GM20000 (cell line): ENCODE results near the gene ADARB2.
"Not testable (repeated sequence)": the region's sequence is repeated elsewhere in the genome, so short reads cannot be mapped to it uniquely, and the experiment has no call there.

Experiments used
- DNase-seq: peaks from one replicate; pipeline ENCODE4 v3.0.0; 2012; ENCODE audit warnings: low spot score
- CTCF ChIP-seq: IDR thresholded peaks from 2 replicates; pipeline ENCODE4 v1.5.1; 2012; ENCODE audit warnings: mild to moderate bottlenecking, control low read depth; ENCODE audit errors: extremely low read depth, missing control alignments

The ADARB2 gene

GRCh38 chr10:1626835-1627234, 110.5 kb downstream of the ADARB2 start:
- no peak for TF ChIP-seq CTCF
- no peak for DNase-seq

GRCh38 chr10:1626410-1626809, 110.9 kb downstream of the ADARB2 start:
- TF ChIP-seq CTCF = no peak
- DNase-seq = no peak

- TF ChIP-seq CTCF = no peak
- DNase-seq = no peak
These were observed 111.6 kb downstream of the ADARB2 start for GRCh38 chr10:1625731-1626130.

GRCh38 chr10:1625079-1625478, 112.2 kb downstream of the ADARB2 start:
- TF ChIP-seq CTCF = no peak
- DNase-seq = no peak

- no peak for TF ChIP-seq CTCF
- DNase-seq = no peak
These were observed 113.1 kb downstream of the ADARB2 start for GRCh38 chr10:1624240-1624639.

GRCh38 chr10:1620803-1621202, 116.5 kb downstream of the ADARB2 start:
- no peak for TF ChIP-seq CTCF
- DNase-seq = no peak

- DNase-seq = not testable (repeated sequence)
These were observed 119.7 kb downstream of the ADARB2 start for GRCh38 chr10:1617376-1618317.

- DNase-seq = not testable (repeated sequence)
These were observed 120.6 kb downstream of the ADARB2 start for GRCh38 chr10:1616701-1617100.
